Amniotic epithelial cell (primary cell): ENCODE measurements around the gene ACSL4.
"Not testable (repeated sequence)": the region's sequence is repeated elsewhere in the genome, so short reads cannot be mapped to it uniquely, and the experiment has no call there.

Experiments used
- DNase-seq: peaks from one replicate; pipeline ENCODE4 v3.0.0-alpha.2; 2010; ENCODE audit warnings: low read depth

The ACSL4 gene

GRCh38 chrX:109732807-109733612 is at the start of gene ACSL4:
Gene ACSL4, minus strand, starts transcription at chrX:109733257. Its CDS starts 49,894 bp downstream, at chrX:109683363.
- peak; percentile 75 for DNase-seq

- no peak for DNase-seq
Observed at GRCh38 chrX:109777749-109778148, 44.7 kb upstream of the ACSL4 start.

- no peak for DNase-seq
Observed at GRCh38 chrX:109776986-109777385, 43.9 kb upstream of the ACSL4 start.

- DNase-seq = no peak
Observed at GRCh38 chrX:109776432-109776831, 43.4 kb upstream of the ACSL4 start.

- no peak for DNase-seq
Observed at GRCh38 chrX:109775386-109775785, 42.3 kb upstream of the ACSL4 start.

DNA sequence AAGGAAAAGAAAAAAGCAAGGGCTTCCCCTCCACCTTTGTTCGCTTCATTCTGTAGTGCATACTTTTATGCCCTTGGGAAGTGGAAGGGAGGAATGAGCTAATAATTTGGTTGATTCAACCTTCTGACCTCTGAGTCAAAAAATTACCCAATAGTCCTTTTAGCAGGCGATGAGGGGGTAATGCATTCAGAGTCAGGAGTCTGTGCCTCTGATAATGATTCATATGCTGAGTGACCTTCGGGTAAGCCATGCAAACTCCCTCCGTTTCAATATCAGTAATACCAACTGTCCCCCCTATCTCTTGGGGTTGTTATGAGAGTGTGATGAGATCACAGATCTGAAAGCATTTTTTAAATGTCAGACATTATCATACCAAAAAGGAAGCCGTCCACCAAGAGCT is 41.6 kb upstream of the ACSL4 start:
- DNase-seq = peak; percentile 85

DNA sequence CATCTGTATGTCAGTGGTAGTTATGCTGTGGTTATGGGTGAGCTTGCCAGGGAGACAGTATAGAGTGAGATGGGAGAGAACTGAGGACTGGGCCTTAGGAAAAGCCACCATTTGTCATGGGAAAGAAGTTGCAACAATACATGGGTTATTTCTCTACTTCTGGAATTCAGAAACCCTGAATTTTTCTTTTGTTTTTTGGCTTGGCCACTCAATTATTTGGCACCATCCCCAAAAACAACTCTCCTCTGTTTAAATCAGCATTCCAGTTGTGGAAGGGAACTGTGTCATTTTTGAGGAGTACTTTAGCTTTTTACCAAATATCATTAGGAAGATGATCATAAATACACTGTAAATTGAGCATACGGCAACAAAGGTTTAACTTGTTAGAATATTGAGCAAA is 41.1 kb upstream of the ACSL4 start:
- no peak for DNase-seq

- no peak for DNase-seq
Observed at GRCh38 chrX:109773374-109773773, 40.3 kb upstream of the ACSL4 start.

- no peak for DNase-seq
Observed at GRCh38 chrX:109770780-109771179, 37.7 kb upstream of the ACSL4 start.

- DNase-seq = no peak
Observed at GRCh38 chrX:109760922-109761250, 27.8 kb upstream of the ACSL4 start.

GRCh38 chrX:109760209-109760921 is 27.3 kb upstream of the ACSL4 start:
- peak; percentile 61 for DNase-seq

- no peak for DNase-seq
Observed at GRCh38 chrX:109753256-109753655, 20.2 kb upstream of the ACSL4 start.

DNA sequence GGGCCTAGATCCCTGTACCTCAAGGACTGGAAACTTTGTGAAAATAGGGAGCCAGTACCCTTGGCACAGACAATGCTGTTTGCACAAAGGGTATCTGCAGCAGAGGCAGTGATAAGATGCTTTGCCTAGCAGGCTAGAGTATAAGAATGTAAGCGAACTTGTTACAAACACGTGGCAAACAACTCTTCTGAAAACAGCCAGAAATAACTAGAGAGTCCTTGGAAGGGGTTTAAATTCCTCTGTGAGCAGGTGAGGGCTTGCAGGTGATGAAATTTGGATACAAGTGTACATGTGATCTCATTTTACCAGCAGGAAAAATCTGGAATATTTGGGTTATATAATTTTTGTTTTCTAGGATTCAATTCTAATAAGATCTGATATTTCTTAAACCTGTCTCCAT is 18.6 kb upstream of the ACSL4 start:
- DNase-seq = no peak

GRCh38 chrX:109749207-109749606 is 16.1 kb upstream of the ACSL4 start:
- DNase-seq = no peak

- no peak for DNase-seq
Observed at GRCh38 chrX:109747681-109748080, 14.6 kb upstream of the ACSL4 start.

GRCh38 chrX:109742722-109743121 is 9.7 kb upstream of the ACSL4 start:
- peak; percentile 39 for DNase-seq

DNA sequence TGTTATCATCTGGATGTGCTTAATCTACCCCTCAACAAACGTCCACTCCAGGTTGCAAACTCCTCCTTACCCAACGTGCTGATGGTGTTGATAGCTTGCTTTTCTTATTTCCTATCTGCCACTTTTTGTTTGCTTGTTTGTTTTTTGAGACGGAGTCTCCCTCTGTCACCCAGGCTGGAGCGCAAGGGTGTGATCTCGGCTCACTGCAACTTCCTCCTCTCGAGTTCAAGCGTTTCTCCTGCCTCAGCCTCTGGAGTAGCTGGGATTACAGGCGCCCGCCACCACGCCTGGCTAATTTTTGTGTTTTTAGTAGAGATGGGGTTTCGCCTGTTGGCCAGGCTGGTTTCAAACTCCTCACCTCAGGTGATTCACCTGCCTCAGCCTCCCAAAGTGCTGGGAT is 7.8 kb upstream of the ACSL4 start:
- not testable (repeated sequence) for DNase-seq

GRCh38 chrX:109740433-109740809 is 7.4 kb upstream of the ACSL4 start:
- DNase-seq = no peak

- DNase-seq = peak; percentile 84
Observed at GRCh38 chrX:109739625-109740432, 6.8 kb upstream of the ACSL4 start.

DNA sequence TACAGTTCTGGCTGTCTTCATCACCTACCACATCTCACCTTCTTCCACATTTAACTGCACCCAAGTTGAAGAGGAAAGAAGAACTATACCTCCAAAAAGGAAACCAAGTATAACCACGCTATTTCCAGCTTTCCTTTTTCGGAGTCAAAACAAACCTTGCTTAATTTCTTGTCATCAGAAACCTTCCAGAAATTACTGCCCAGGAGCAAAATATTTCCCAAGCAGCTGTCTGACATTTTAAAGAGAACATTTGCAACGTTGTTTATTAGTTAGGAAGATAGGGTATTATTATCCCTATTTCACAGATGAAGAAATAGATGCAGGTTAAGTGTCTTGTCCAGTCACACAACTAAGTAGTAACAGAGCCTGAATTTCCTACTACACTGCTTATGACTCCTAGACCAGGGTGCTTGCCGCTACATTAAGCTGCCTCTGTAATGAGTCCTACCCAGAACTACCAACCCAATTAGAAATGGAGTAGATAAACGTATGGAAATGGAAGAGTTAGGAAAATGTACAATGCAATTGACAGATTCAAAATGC is 2.2 kb upstream of the ACSL4 start:
- peak; percentile 20 for DNase-seq

GRCh38 chrX:109733613-109734083 is 591 bp upstream of the ACSL4 start:
- DNase-seq = peak; percentile 44
